Ectodermal cell (in vitro differentiated cells): ENCODE data around the gene NLRP5.
"Not testable (repeated sequence)": the region's sequence is repeated elsewhere in the genome, so short reads cannot be mapped to it uniquely, and the experiment has no call there.

Experiments used
- H3K27ac ChIP-seq: 2 replicates; pipeline ENCODE4 v1.7.0; 2013; ENCODE audit warnings: mild to moderate bottlenecking, low read depth, low read length; ENCODE audit not compliant: insufficient read depth, poor library complexity, severe bottlenecking
- H3K27me3 ChIP-seq: 2 replicates; pipeline ENCODE4 v1.7.0; 2013; ENCODE audit warnings: mild to moderate bottlenecking, low read length; ENCODE audit not compliant: insufficient read depth, control insufficient read depth, poor library complexity, severe bottlenecking
- H3K36me3 ChIP-seq: one replicate; pipeline ENCODE4 v1.7.0; 2013; ENCODE audit warnings: low read length; ENCODE audit not compliant: control insufficient read depth, insufficient read depth
- H3K4me1 ChIP-seq: one replicate; pipeline ENCODE4 v1.7.0; 2013; ENCODE audit warnings: low read length; ENCODE audit not compliant: control insufficient read depth, insufficient read depth
- H3K4me3 ChIP-seq: 2 replicates; pipeline ENCODE4 v1.7.0; 2013; ENCODE audit warnings: low read depth, low read length, control low read depth; ENCODE audit not compliant: insufficient read depth
- H3K9me3 ChIP-seq: 2 replicates; pipeline ENCODE4 v1.7.0; 2013; ENCODE audit warnings: mild to moderate bottlenecking, low read length, moderate library complexity; ENCODE audit not compliant: control insufficient read depth
- WGBS, 2 experiments: methylation state at CpG; one replicate each; pipeline ENCODE4 v1.1.7; 2013; ENCODE audit warnings: missing lambda C conversion rate in 2 of 2; 5-methylcytosine and 5-hydroxymethylcytosine counted together

Gene NLRP5

DNA sequence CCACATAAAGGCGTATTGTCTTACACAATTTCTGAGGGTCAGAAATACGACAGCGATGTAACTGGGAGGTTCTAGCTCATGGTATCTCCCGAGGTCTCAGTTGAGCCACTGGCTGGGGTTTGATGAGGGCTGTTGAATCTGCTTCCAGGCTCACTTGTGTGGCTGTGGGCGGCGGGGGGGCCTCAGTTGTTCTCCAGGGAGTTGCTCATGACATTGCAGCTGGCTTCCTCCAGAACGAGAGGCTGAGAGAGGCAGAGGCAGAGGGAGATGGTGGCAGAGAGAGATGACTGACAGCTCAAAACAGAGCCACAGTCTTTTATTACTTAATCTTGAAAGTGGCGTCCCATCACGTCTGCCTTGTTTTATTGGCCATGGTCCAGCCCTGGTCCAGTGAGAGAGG lies 6.2 kb upstream of the NLRP5 start:
- H3K4me1 ChIP-seq, result no peaks in the 10 kb centered on the region
- peaks cover 5% of the 10 kb centered on the region for H3K9me3 ChIP-seq
- whole genome bisulfite sequencing, 2 experiments, result 70 to 71% methylated on average over 9 of the region's 9 CpGs

DNA sequence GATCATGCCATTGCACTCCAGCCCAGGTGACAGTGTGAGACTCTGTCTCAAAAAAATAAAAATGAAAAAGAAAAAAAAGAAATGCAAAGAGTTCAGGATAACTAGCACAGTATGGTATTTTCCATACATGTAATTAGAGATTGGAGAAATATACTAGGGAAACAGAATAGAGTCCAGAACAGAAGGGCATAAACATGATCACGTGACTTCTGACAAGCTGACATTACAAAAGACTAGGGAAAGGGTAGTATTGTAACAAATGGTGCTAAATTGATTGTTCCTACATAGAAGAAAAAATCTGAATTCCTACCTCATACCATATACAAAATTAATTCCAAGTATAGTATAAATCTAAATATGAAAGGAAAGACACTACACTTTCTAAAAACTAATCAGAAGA lies 1.3 kb upstream of the NLRP5 start:
- Histone ChIP-seq H3K27ac (no peak overlapping the region), H3K27me3 (no peaks in the 10 kb centered on the region), H3K9me3 (peaks cover 8% of the 10 kb centered on the region), H3K4me3 (no peak overlapping the region), H3K4me1 (no peaks in the 10 kb centered on the region), H3K36me3 (no peaks in the 10 kb centered on the region)
- WGBS, 2 experiments, result 54 to 70% methylated on average over 1 of the region's 1 CpG

More for the DNA sequence above, 6.2 kb upstream of the NLRP5 start:
- no peaks in the 10 kb centered on the region for H3K36me3 ChIP-seq
- no peaks in the 10 kb centered on the region for H3K27me3 ChIP-seq
- no peak overlapping the region for H3K4me3 ChIP-seq
- no peak overlapping the region for H3K27ac ChIP-seq

DNA sequence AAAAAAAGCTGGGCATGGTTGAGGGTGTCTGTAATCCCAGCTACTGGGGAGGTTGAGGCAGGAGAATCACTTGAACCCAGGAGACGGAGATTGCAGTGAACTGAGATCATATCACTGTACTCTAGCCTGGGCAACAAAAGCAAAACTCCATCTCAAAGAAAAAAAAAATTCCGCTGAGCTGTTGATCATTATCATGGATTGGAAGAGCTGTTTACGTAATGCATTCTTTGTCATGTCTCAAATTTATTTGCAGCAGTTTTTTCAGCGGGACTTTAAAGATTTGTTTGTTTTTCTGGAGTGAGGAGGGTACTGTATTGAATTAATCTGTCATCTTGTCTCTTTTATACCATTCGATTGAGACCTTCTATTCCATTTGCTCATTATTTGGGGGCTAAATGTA lies 4.3 kb downstream of the NLRP5 start:
- H3K27me3 ChIP-seq, result no peaks in the 10 kb centered on the region
- H3K36me3 ChIP-seq, result no peaks in the 10 kb centered on the region
- peaks cover 14% of the 10 kb centered on the region for H3K9me3 ChIP-seq
- H3K4me1 ChIP-seq, result no peaks in the 10 kb centered on the region
- no peak overlapping the region for H3K27ac ChIP-seq
- WGBS, 2 experiments, result 69 to 75% methylated on average over 4 to 5 of the region's 5 CpGs
- H3K4me3 ChIP-seq, result no peak overlapping the region

DNA sequence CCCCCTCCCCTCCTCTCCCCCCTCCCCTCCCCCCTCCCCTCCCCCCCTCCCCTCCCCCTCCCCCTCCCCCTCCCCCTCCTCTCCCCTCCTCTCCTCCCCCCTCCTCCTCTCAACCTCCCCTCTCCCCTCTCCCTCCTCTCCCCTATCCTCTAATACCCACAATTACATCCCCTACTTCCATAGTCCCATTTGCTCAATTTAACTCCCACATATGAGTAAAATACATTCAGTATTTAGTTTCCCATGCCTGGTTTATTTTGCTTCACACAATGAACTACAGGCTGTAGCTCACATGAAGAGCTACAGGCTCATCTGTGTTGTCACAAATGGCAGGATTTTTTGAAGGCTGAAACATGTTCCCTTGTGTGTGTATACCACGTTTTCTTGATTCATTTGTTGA lies 6.9 kb downstream of the NLRP5 start:
- H3K36me3 ChIP-seq, result no peaks in the 10 kb centered on the region
- H3K27ac ChIP-seq, result no peak overlapping the region
- WGBS, 2 experiments, result 7 to 16% methylated on average over 1 of the region's 1 CpG
- no peak overlapping the region for H3K4me3 ChIP-seq
- H3K27me3 ChIP-seq, result no peaks in the 10 kb centered on the region
- H3K9me3 ChIP-seq, result peaks cover 12% of the 10 kb centered on the region
- H3K4me1 ChIP-seq, result no peaks in the 10 kb centered on the region

DNA sequence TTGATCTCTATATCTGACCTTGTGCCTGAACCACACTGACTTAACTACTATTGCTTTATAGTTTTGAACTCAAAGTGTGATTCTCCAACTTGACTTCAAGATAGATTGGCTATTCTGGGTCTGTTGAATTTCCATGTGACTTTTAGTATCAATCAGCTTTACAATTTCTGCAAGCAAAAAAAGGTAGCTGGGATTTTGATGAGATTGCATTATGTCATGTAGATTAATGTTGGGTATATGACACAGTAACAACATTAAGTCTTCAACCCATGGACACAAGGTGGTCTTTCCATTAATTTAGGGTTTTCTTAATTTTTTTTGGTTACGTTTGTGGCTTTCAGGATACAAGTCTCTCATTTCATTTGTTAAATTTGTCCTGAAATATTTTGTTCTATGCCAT lies 28.2 kb downstream of the NLRP5 start:
- Histone ChIP-seq H3K36me3 (no peaks in the 10 kb centered on the region), H3K27me3 (no peaks in the 10 kb centered on the region), H3K4me3 (no peak overlapping the region), H3K9me3 (no peaks in the 10 kb centered on the region), H3K4me1 (no peaks in the 10 kb centered on the region), H3K27ac (no peak overlapping the region)
- WGBS, 2 experiments, result 70 to 78% methylated on average over 1 of the region's 1 CpG

DNA sequence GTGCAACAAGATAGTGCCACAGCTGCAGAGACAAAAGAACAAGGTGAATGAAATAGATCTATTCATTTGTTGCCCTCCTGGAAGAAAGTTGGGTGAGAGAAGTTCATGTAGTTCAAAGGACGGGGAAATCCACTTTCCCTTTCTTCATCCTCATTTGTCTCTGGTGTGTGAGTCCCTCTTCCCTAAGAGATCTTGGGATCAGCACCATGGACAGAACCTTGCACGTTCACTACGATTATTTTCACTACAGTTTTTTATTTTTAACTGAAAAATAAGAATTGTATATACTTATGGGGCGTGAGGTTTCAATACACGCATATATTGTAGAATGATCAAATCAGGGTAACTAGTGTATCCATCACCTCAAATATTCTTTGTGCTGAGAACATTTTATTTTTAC lies 29.2 kb downstream of the NLRP5 start:
- H3K36me3 ChIP-seq, result no peaks in the 10 kb centered on the region
- no peak overlapping the region for H3K4me3 ChIP-seq
- H3K27ac ChIP-seq, result no peak overlapping the region
- no peaks in the 10 kb centered on the region for H3K9me3 ChIP-seq
- H3K27me3 ChIP-seq, result no peaks in the 10 kb centered on the region
- no peaks in the 10 kb centered on the region for H3K4me1 ChIP-seq
- WGBS, 2 experiments, result 70 to 92% methylated on average over 1 to 4 of the region's 5 CpGs

DNA sequence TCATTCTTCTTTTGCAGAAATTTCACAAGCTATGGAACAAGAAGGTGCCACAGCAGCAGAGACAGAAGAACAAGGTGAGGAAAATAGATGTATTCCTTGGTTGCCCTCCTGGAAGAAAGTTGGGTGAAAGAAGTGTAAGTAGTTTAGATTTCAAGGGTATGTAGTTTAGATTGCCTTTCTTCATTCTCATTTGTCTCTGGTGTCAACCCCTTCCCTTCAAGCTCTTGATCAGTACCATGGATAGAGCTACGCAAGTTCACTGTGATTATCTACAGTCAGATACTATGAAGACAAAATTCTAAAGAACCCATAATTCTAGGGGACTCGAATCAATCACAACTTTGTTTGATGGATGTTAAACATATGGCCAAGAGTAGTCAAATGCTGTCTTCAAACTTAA lies 32.8 kb downstream of the NLRP5 start:
- no CpG with 5 or more reads among the region's 2 CpGs for WGBS, 2 experiments
- H3K27me3 ChIP-seq, H3K27ac ChIP-seq, H3K4me3 ChIP-seq, H3K36me3 ChIP-seq, H3K9me3 ChIP-seq, H3K4me1 ChIP-seq: not testable (repeated sequence)

DNA sequence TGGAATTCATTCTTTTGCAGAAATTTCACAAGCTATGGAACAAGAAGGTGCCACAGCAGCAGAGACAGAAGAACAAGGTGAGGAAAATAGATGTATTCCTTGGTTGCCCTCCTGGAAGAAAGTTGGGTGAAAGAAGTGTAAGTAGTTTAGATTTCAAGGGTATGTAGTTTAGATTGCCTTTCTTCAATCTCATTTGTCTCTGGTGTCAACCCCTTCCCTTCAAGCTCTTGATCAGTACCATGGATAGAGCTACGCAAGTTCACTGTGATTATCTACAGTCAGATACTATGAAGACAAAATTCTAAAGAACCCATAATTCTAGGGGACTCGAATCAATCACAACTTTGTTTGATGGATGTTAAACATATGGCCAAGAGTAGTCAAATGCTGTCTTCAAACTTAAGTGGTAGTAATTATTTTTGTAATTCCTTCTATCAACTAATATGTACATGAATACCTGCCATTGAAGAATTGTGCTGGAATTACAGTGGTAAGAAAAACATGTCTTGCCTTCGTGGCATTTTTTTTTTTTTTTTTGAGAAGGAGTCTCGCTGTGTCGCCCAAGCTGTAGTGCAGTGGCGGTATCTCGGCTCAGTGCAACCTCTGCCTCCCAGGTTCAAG lies 33.9 kb downstream of the NLRP5 start:
- H3K4me3 ChIP-seq, H3K9me3 ChIP-seq, H3K4me1 ChIP-seq, H3K36me3 ChIP-seq, H3K27me3 ChIP-seq, H3K27ac ChIP-seq: not testable (repeated sequence)
- 71 to 80% methylated on average over 5 of the region's 7 CpGs for WGBS, 2 experiments

DNA sequence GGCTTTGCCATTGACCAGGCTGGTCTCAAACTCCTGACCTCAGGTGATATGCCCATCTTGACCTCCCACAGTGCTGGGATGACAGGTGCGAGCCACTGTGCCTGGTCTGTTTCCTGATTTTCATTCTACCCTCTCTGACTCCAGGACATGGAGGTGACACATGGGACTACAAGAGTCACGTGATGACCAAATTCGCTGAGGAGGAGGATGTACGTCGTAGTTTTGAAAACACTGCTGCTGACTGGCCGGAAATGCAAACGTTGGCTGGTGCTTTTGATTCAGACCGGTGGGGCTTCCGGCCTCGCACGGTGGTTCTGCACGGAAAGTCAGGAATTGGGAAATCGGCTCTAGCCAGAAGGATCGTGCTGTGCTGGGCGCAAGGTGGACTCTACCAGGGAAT lies 40.2 kb downstream of the NLRP5 start:
- Histone ChIP-seq H3K27ac (no peak overlapping the region), H3K4me3 (no peak overlapping the region), H3K9me3 (no peaks in the 10 kb centered on the region), H3K4me1 (no peaks in the 10 kb centered on the region), H3K36me3 (no peaks in the 10 kb centered on the region), H3K27me3 (no peaks in the 10 kb centered on the region)
- WGBS, 2 experiments, result 89 to 90% methylated on average over 15 of the region's 15 CpGs

DNA sequence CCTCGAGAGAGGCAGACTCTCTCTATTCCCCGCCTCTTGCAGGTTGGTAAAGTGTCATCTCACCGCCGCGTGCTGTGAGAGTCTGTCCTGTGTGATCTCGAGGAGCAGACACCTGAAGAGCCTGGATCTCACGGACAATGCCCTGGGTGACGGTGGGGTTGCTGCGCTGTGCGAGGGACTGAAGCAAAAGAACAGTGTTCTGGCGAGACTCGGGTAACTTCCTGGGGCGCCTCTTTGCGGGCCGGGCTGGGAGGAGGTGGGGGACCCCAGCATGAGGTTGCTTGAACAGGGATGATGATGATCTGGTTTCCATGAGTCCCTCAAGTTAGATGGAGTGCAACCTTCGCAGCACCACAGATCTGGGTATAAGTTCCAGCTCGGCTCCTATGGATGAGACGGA lies 67.0 kb downstream of the NLRP5 start:
- Histone ChIP-seq H3K9me3 (peaks cover 6% of the 10 kb centered on the region), H3K27me3 (no peaks in the 10 kb centered on the region), H3K36me3 (no peaks in the 10 kb centered on the region), H3K27ac (no peak overlapping the region), H3K4me1 (no peaks in the 10 kb centered on the region), H3K4me3 (no peak overlapping the region)
- 91 to 93% methylated on average over 18 of the region's 18 CpGs for WGBS, 2 experiments
